Sciatic nerve (tissue), 2 donors: ENCODE data around the gene HYPK. TPM values are rescaled to one million over a fixed set of nuclear protein-coding genes. Genes with fewer than 3 reads are reported as not detected.
"Not testable (repeated sequence)": the region's sequence is repeated elsewhere in the genome, so short reads cannot be mapped to it uniquely, and the experiment has no call there.

Experiments used
- ATAC-seq: fragments of 200-7000 bp; cut with Tn5 transposase; one replicate; pipeline ENCODE4 v1.9.1; 2020; ENCODE audit warnings: mild to moderate bottlenecking, moderate library complexity
- DNase-seq: peaks from one replicate; pipeline ENCODE4 v3.0.0-alpha.2; 2020; ENCODE audit warnings: low spot score
- intact Hi-C: fragments of 100-400 bp; cut with DNase I; formaldehyde crosslinking; loops from one replicate; pipeline ENCODE4 v1.14.2; 2022
- microRNA-seq: library from miRNA; unstranded; fragments of <30 nt; microRNA quantifications from one replicate; pipeline ENCODE4 v1.2.0, GENCODE V29; 2020
- total RNA-seq: library from RNA; stranded (reverse); fragmentation: NEBNext Ultra II Directional; extraction: Animal tissue kit (Norgen Biotek cat#: 25700); gene quantifications from one replicate; pipeline ENCODE4 v1.2.1, GENCODE V29; 2021
- donor health status: DM: no; HTN: no; CAD: no.
- donor health status: DM: no; HTN: no; CAD: no.

HYPK gene
- total RNA-seq, 1 donor from 2014 or later, result 13.6 TPM

GRCh38 chr15:43829951-43830540, 29.6 kb downstream of the HYPK start:
- ATAC-seq, DNase-seq, intact Hi-C loops: not testable (repeated sequence)

- ATAC-seq, intact Hi-C loops, DNase-seq: not testable (repeated sequence)
Observed at GRCh38 chr15:43830691-43831275, 30.4 kb downstream of the HYPK start.

GRCh38 chr15:43831519-43832052, 31.2 kb downstream of the HYPK start:
- DNase-seq, intact Hi-C loops, ATAC-seq: not testable (repeated sequence)

GRCh38 chr15:43832485-43832884, 32.1 kb downstream of the HYPK start:
- ATAC-seq, intact Hi-C loops: not testable (repeated sequence)

GRCh38 chr15:43845421-43845820, 45.0 kb downstream of the HYPK start:
- DNase-seq (no peak), ATAC-seq (no peak)
- intact Hi-C loops, result no loop called here

More at GRCh38 chr15:43832485-43832884, 32.1 kb downstream of the HYPK start:
- not testable (repeated sequence) for DNase-seq

GRCh38 chr15:43851251-43851650, 50.9 kb downstream of the HYPK start:
- DNase-seq (no peak), ATAC-seq (no peak)
- intact Hi-C loops, result no loop called here

GRCh38 chr15:43852607-43853006, 52.2 kb downstream of the HYPK start:
- ATAC-seq, result no peak
- intact Hi-C loops, result no loop called here
- no peak for DNase-seq

Small RNA genes lying within 50 kb of the gene (microRNA-seq; reads per million reads assigned to microRNA genes)
- not detected for gene MIR1282

Other genes starting within 250 kb of the HYPK start
- gene PPIP5K1, start 210.4 kb upstream of the HYPK start, total RNA-seq, result 74.8 TPM
- gene CKMT1B, start 206.6 kb upstream of the HYPK start, total RNA-seq, result not detected
- gene STRC, start 181.8 kb upstream of the HYPK start, total RNA-seq, result 0.89 TPM
- 12.5 TPM for gene CATSPER2, start 151.8 kb upstream of the HYPK start, total RNA-seq
- 0.36 TPM for gene CKMT1A, start 106.7 kb upstream of the HYPK start, total RNA-seq
- 194 TPM for gene PDIA3, start 54.2 kb upstream of the HYPK start, total RNA-seq
- gene ELL3, start 23.6 kb upstream of the HYPK start, total RNA-seq, result 5.6 TPM
- gene SERF2, start 8.3 kb upstream of the HYPK start, total RNA-seq, result 656 TPM
- gene SERINC4, start 379 bp upstream of the HYPK start, total RNA-seq, result 0.31 TPM
- 17.3 TPM for gene MFAP1, start 24.1 kb downstream of the HYPK start, total RNA-seq
- 5.1 TPM for gene WDR76, start 26.4 kb downstream of the HYPK start, total RNA-seq